Aorta (tissue), 5 donors: Measurements from ENCODE around the gene TYMP. TPM values are rescaled to one million over a fixed set of nuclear protein-coding genes. Genes with fewer than 3 reads are reported as not detected.
A peak's percentile ranks its signal among the peaks of the same experiment; 100 is the strongest.
"Not testable (repeated sequence)": the region's sequence is repeated elsewhere in the genome, so short reads cannot be mapped to it uniquely, and the experiment has no call there.

Source experiments
- ATAC-seq: fragments of 200-7000 bp; cut with Tn5 transposase; one replicate; pipeline ENCODE4 v1.9.1; 2022; ENCODE audit warnings: moderate library complexity; ENCODE audit not compliant: low FRiP score
- DNase-seq, 2 donors: peaks; one replicate each; pipeline ENCODE4 v3.0.0-alpha.2; 2020
- H3K27ac ChIP-seq, 2 donors: one replicate each; pipeline ENCODE4 v1.5.1; 2013; ENCODE audit warnings: low read length in 2 of 2, mild to moderate bottlenecking in 2 of 2, moderate library complexity in 2 of 2, control low read depth in 1 of 2, inconsistent platforms in 1 of 2, low read depth in 1 of 2
- H3K27me3 ChIP-seq, 2 donors: one replicate each; pipeline ENCODE4 v1.6.1; 2013; ENCODE audit warnings: control low read depth in 1 of 2, low read length in 1 of 2, mild to moderate bottlenecking in 1 of 2, moderate library complexity in 1 of 2; ENCODE audit not compliant: insufficient read depth in 2 of 2, control insufficient read depth in 1 of 2
- H3K36me3 ChIP-seq, 2 donors: one replicate each; pipeline ENCODE4 v1.6.1; 2013; ENCODE audit warnings: control low read depth in 1 of 2, low read length in 1 of 2, mild to moderate bottlenecking in 1 of 2; ENCODE audit not compliant: insufficient read depth in 2 of 2, control insufficient read depth in 1 of 2
- H3K4me1 ChIP-seq, 2 donors: one replicate each; pipeline ENCODE4 v1.6.1; 2013; ENCODE audit warnings: low read length in 2 of 2, control low read depth in 1 of 2, mild to moderate bottlenecking in 1 of 2, moderate library complexity in 1 of 2; ENCODE audit not compliant: insufficient read depth in 2 of 2, control insufficient read depth in 1 of 2
- H3K4me3 ChIP-seq, 2 donors: one replicate each; pipeline ENCODE4 v1.5.1; 2013; ENCODE audit warnings: low read length in 2 of 2, control low read depth in 1 of 2, mild to moderate bottlenecking in 1 of 2
- H3K9me3 ChIP-seq: one replicate; pipeline ENCODE4 v1.6.1; 2013; ENCODE audit warnings: mild to moderate bottlenecking, low read length; ENCODE audit not compliant: control insufficient read depth
- WGBS, 2 donors: extraction: QIAGEN DNeasy Blood & Tissue Kit; methylation state at CpG; one replicate each; pipeline ENCODE4 v1.1.7; 2013; 5-methylcytosine and 5-hydroxymethylcytosine counted together
- intact Hi-C, 2 donors: fragments of 100-400 bp; cut with DNase I; formaldehyde crosslinking; loops; one replicate each; pipeline versions ENCODE4 v1.14.2 to v1.15.0; 2022
- polyA plus RNA-seq, 2 donors: library from polyadenylated mRNA; stranded (reverse); fragments of 200-250 nt; gene quantifications; one replicate each; pipeline ENCODE4 v1.2.3, GENCODE V29; 2013
- total RNA-seq, 2 donors: library from RNA; stranded (reverse); fragmentation: NEBNext Ultra II Directional; extraction: Animal tissue kit (Norgen Biotek cat#: 25700); gene quantifications; one replicate each; pipeline ENCODE4 v1.2.1, GENCODE V29; 2021
- donor health status: healthy with polysubstance abuse.
- donor health status: Bipolar disorder and iron deficiency.
- donor health status: DM: no; HTN: no; CAD: no.
- donor health status: DM: no; HTN: no; CAD: no.
- donor health status: DM: yes; HTN: yes; CAD: no.

Gene TYMP
- total and polyA plus RNA-seq, 4 donors, result 37.7 to 99.2 (median 57.7) TPM

- H3K9me3 ChIP-seq, result no peaks in the 10 kb centered on the region
- no peaks in the 10 kb centered on the region for H3K27me3 ChIP-seq
- no peaks in the 10 kb centered on the region for H3K36me3 ChIP-seq
- no peaks in the 10 kb centered on the region for H3K4me1 ChIP-seq
- H3K27ac ChIP-seq, result no peak within 1 kb of the TSS
- H3K4me3 ChIP-seq, result no peak within 1 kb of the TSS
- peak in 1 of 2 donors; percentile 44 for DNase-seq
- 73 to 76% methylated on average over 10 of the region's 10 CpGs for WGBS, 2 donors
- intact Hi-C loops, result no loop called here
- ATAC-seq, result no peak
These were observed 15.9 kb upstream of the TYMP start, which contains the start of gene KLHDC7B for GRCh38 chr22:50545522-50546325. TSS of gene KLHDC7B (plus strand) at chr22:50545899. CDS start at chr22:50546244, 345 bp downstream.

- intact Hi-C loops, result no loop called here
- 84 to 88% methylated on average over 5 of the region's 5 CpGs for WGBS, 2 donors
These were observed 15.0 kb upstream of the TYMP start for GRCh38 chr22:50544746-50545253.

GRCh38 chr22:50544078-50544745 lies 14.4 kb upstream of the TYMP start:
- Histone ChIP-seq H3K4me3 (no peak overlapping the region), H3K9me3 (no peaks in the 10 kb centered on the region), H3K4me1 (no peaks in the 10 kb centered on the region), H3K27ac (no peak overlapping the region), H3K36me3 (no peaks in the 10 kb centered on the region), H3K27me3 (no peaks in the 10 kb centered on the region)
- intact Hi-C loops, result no loop called here
- whole genome bisulfite sequencing, 2 donors, result 3 to 6% methylated on average over 52 of the region's 52 CpGs
- ATAC-seq, result no peak
- DNase-seq, result peak; percentile 85 to 92

More at GRCh38 chr22:50544746-50545253, 15.0 kb upstream of the TYMP start:
- Histone ChIP-seq H3K9me3 (no peaks in the 10 kb centered on the region), H3K36me3 (no peaks in the 10 kb centered on the region), H3K27ac (no peak overlapping the region), H3K4me3 (no peak overlapping the region), H3K27me3 (no peaks in the 10 kb centered on the region), H3K4me1 (no peaks in the 10 kb centered on the region)
- ATAC-seq, result no peak
- peak in 1 of 2 donors; percentile 47 for DNase-seq

GRCh38 chr22:50542416-50542927 lies 12.7 kb upstream of the TYMP start:
- Histone ChIP-seq H3K9me3 (no peaks in the 10 kb centered on the region), H3K36me3 (no peaks in the 10 kb centered on the region), H3K4me3 (no peak overlapping the region), H3K27me3 (no peaks in the 10 kb centered on the region), H3K27ac (no peak overlapping the region), H3K4me1 (no peaks in the 10 kb centered on the region)
- ATAC-seq (peak; percentile 4), DNase-seq (peak in 1 of 2 donors; percentile 77)
- intact Hi-C loops, result no loop called here
- 93 to 94% methylated on average over 19 of the region's 19 CpGs for WGBS, 2 donors

GRCh38 chr22:50541667-50542026 lies 11.8 kb upstream of the TYMP start:
- H3K27ac ChIP-seq, ATAC-seq, H3K4me1 ChIP-seq, H3K4me3 ChIP-seq, H3K36me3 ChIP-seq, intact Hi-C loops, H3K27me3 ChIP-seq, H3K9me3 ChIP-seq: not testable (repeated sequence)
- DNase-seq, result peak in 1 of 2 donors; percentile 76
- WGBS, 2 donors, result 78 to 83% methylated on average over 5 of the region's 5 CpGs

GRCh38 chr22:50540381-50540780 lies 10.6 kb upstream of the TYMP start:
- no peaks in the 10 kb centered on the region for H3K4me1 ChIP-seq
- 82% methylated on average over 10 of the region's 10 CpGs for WGBS, 2 donors
- ATAC-seq, result no peak
- DNase-seq, result peak in 1 of 2 donors; percentile 41
- H3K9me3 ChIP-seq, result no peaks in the 10 kb centered on the region
- H3K27ac ChIP-seq, result no peak overlapping the region
- no peak overlapping the region for H3K4me3 ChIP-seq
- intact Hi-C loops, result no loop called here
- H3K27me3 ChIP-seq, result no peaks in the 10 kb centered on the region
- no peaks in the 10 kb centered on the region for H3K36me3 ChIP-seq

- H3K4me1 ChIP-seq, result no peaks in the 10 kb centered on the region
- ATAC-seq (no peak), DNase-seq (peak; percentile 41 to 69)
- no peak overlapping the region for H3K27ac ChIP-seq
- H3K36me3 ChIP-seq, result no peaks in the 10 kb centered on the region
- H3K4me3 ChIP-seq, result no peak overlapping the region
- WGBS, 2 donors, result 81 to 84% methylated on average over 13 of the region's 13 CpGs
- H3K9me3 ChIP-seq, result no peaks in the 10 kb centered on the region
- no peaks in the 10 kb centered on the region for H3K27me3 ChIP-seq
- intact Hi-C loops, result no loop called here
These were observed 8.0 kb upstream of the TYMP start for GRCh38 chr22:50537765-50538164.

GRCh38 chr22:50536226-50536625 lies 6.4 kb upstream of the TYMP start:
- Histone ChIP-seq H3K36me3 (no peaks in the 10 kb centered on the region), H3K4me3 (no peak overlapping the region), H3K4me1 (no peaks in the 10 kb centered on the region), H3K27ac (no peak overlapping the region), H3K27me3 (no peaks in the 10 kb centered on the region), H3K9me3 (no peaks in the 10 kb centered on the region)
- WGBS, 2 donors, result 81 to 84% methylated on average over 3 of the region's 3 CpGs
- intact Hi-C loops, result no loop called here
- DNase-seq (no peak), ATAC-seq (no peak)
